SK-N-SH (cell line): ENCODE data around the gene STK40. TPM values are rescaled to one million over a fixed set of nuclear protein-coding genes. Genes with fewer than 3 reads are reported as not detected.

ENCODE experiments used
- CTCF ChIA-PET: fragments of 300-600, 350-600 bp; formaldehyde crosslinking; extraction: SDS; loops from one replicate; lab custom pipeline; 2021; lab: Yijun Ruan, JAX
- POLR2A ChIA-PET: fragments of 350-600 bp; sonication (Branson Sonifier 250); formaldehyde crosslinking; extraction: SDS; loops from one replicate; lab custom pipeline; 2020; ENCODE audit warnings: antibody characterized with exemption, inconsistent platforms; lab: Yijun Ruan, JAX
- DNase-seq: peaks from one replicate; pipeline ENCODE4 v3.0.0; 2012
- H2AFZ ChIP-seq: fragments of 200-600 bp; sonication (generic); 2 replicates; pipeline ENCODE4 v1.8.1; 2016; ENCODE audit warnings: antibody characterized with exemption, mild to moderate bottlenecking, low read depth
- H3F3A ChIP-seq: fragments of 200-600 bp; sonication (generic); replicated peaks from 2 replicates; pipeline ENCODE3; 2016; ENCODE audit warnings: antibody characterized with exemption, mild to moderate bottlenecking; ENCODE audit not compliant: insufficient read depth
- H3K27ac ChIP-seq, 2 experiments: fragments of 200-500 bp in 1 of 2; fragments of 200-600 bp in 1 of 2; sonication (Bioruptor generic) in 1 of 2; sonication (generic), shearing (Covaris generic) in 1 of 2; 2 replicates each; pipeline versions ENCODE4 v1.5.1 to v1.6.1; 2014 to 2016; ENCODE audit warnings: low read depth in 2 of 2, inconsistent platforms in 1 of 2, low read length in 1 of 2, mild to moderate bottlenecking in 1 of 2, mixed read lengths in 1 of 2
- H3K27me3 ChIP-seq: fragments of 200-600 bp; sonication (generic), shearing (Covaris generic); 2 replicates; pipeline ENCODE4 v1.6.1; 2016; ENCODE audit warnings: mixed run types; ENCODE audit not compliant: insufficient read depth
- H3K36me3 ChIP-seq, 2 experiments: fragments of 200-500 bp in 1 of 2; fragments of 200-600 bp in 1 of 2; sonication (Bioruptor generic) in 1 of 2; sonication (generic) in 1 of 2; replicated peaks in 1 of 2; 2 replicates each; pipeline versions ENCODE3 to v1.5.1; 2014 to 2016; ENCODE audit warnings: low read length in 1 of 2, mild to moderate bottlenecking in 1 of 2; ENCODE audit not compliant: insufficient read depth in 2 of 2, control insufficient read depth in 1 of 2
- H3K4me1 ChIP-seq, 2 experiments: fragments of 200-500 bp in 1 of 2; fragments of 200-600 bp in 1 of 2; sonication (Bioruptor generic) in 1 of 2; sonication (generic), shearing (Covaris generic) in 1 of 2; 2 replicates each; pipeline versions ENCODE4 v1.5.1 to v1.6.1; 2014 to 2016; ENCODE audit warnings: low read depth in 1 of 2, low read length in 1 of 2, mixed run types in 1 of 2; ENCODE audit not compliant: insufficient read depth in 2 of 2, control insufficient read depth in 1 of 2
- H3K4me2 ChIP-seq: fragments of 200-600 bp; sonication (generic), shearing (Covaris generic); 2 replicates; pipeline ENCODE4 v1.6.1; 2017; ENCODE audit warnings: mixed run types
- H3K4me3 ChIP-seq, 2 experiments: fragments of 200-500 bp in 1 of 2; fragments of 200-600 bp in 1 of 2; sonication (Bioruptor generic) in 1 of 2; sonication (generic), shearing (Covaris generic) in 1 of 2; 2 replicates each; pipeline versions ENCODE4 v1.5.1 to v1.8.1; 2014 to 2016; ENCODE audit warnings: low read depth in 2 of 2, inconsistent platforms in 1 of 2, low read length in 1 of 2, mild to moderate bottlenecking in 1 of 2, mixed read lengths in 1 of 2, moderate library complexity in 1 of 2
- H3K79me2 ChIP-seq: fragments of 200-600 bp; sonication (generic); 2 replicates; pipeline ENCODE4 v1.8.1; 2017; ENCODE audit warnings: mild to moderate bottlenecking; ENCODE audit not compliant: insufficient read depth
- H3K9ac ChIP-seq: fragments of 200-600 bp; sonication (generic); 2 replicates; pipeline ENCODE4 v1.6.1; 2017; ENCODE audit warnings: mixed run types
- H3K9me2 ChIP-seq: fragments of 200-600 bp; sonication (generic); 2 replicates; pipeline ENCODE4 v1.6.1; 2017; ENCODE audit warnings: mixed run types
- H3K9me3 ChIP-seq: fragments of 200-600 bp; sonication (generic); 2 replicates; pipeline ENCODE4 v1.6.1; 2017; ENCODE audit warnings: mixed run types, mild to moderate bottlenecking, moderate library complexity
- H4K20me1 ChIP-seq: fragments of 200-600 bp; sonication (generic); 2 replicates; pipeline ENCODE4 v1.6.1; 2017; ENCODE audit warnings: mild to moderate bottlenecking, mixed run types; ENCODE audit not compliant: insufficient read depth
- CHD2 ChIP-seq: fragments of 150-350 bp; IDR thresholded peaks from 2 replicates; pipeline ENCODE4 v1.6.1; 2018; ENCODE audit warnings: low read length; ENCODE audit not compliant: partially characterized antibody
- FOSL2 ChIP-seq: IDR thresholded peaks from 2 replicates; pipeline ENCODE4 v1.4.0; 2012; ENCODE audit warnings: low read depth, mild to moderate bottlenecking, moderate library complexity, borderline replicate concordance
- FOXJ3 ChIP-seq: sonication (generic); formaldehyde crosslinking; IDR thresholded peaks from 2 replicates; pipeline ENCODE4 v1.5.1; 2020; ENCODE audit warnings: mild to moderate bottlenecking, missing genetic modification reagents
- GABPA ChIP-seq: IDR thresholded peaks from 2 replicates; pipeline ENCODE4 v1.4.0; 2012; ENCODE audit warnings: low read depth, mild to moderate bottlenecking
- MAX ChIP-seq: IDR thresholded peaks from 2 replicates; pipeline ENCODE4 v1.4.0; 2012; ENCODE audit warnings: low read depth
- MEF2A ChIP-seq: IDR thresholded peaks from 2 replicates; pipeline ENCODE4 v1.4.0; 2012; ENCODE audit warnings: low read depth, borderline replicate concordance
- MXI1 ChIP-seq: IDR thresholded peaks from 2 replicates; pipeline ENCODE4 v1.6.1; 2012; ENCODE audit warnings: mild to moderate bottlenecking, low read depth, low read length, improper control_type of control experiment
- POLR2AphosphoS5 ChIP-seq: IDR thresholded peaks from 2 replicates; pipeline ENCODE4 v1.6.1; 2012; ENCODE audit warnings: low read depth, low read length
- RFX5 ChIP-seq: IDR thresholded peaks from 2 replicates; pipeline ENCODE4 v1.6.1; 2012; ENCODE audit warnings: mild to moderate bottlenecking, improper control_type of control experiment, low read length
- SMC3 ChIP-seq: IDR thresholded peaks from 2 replicates; pipeline ENCODE4 v1.6.1; 2012; ENCODE audit warnings: low read depth, low read length, improper control_type of control experiment
- TCF12 ChIP-seq: IDR thresholded peaks from 2 replicates; pipeline ENCODE4 v1.4.0; 2012
- WGBS: methylation state at CpG from one replicate; pipeline ENCODE4 v1.1.6; 2017; ENCODE audit warnings: low lambda C conversion rate; 5-methylcytosine and 5-hydroxymethylcytosine counted together
- polyA plus RNA-seq, 3 experiments: library from polyadenylated mRNA; depleted of rRNA; stranded (reverse); fragments of >200 nt; gene quantifications; 2 replicates each; pipeline ENCODE4 v1.2.3, GENCODE V29; 2012

Gene STK40
- polyA plus RNA-seq, 1 of the 3 experiments (the other 2 are of a cell fraction) = 43.3 TPM

DNA sequence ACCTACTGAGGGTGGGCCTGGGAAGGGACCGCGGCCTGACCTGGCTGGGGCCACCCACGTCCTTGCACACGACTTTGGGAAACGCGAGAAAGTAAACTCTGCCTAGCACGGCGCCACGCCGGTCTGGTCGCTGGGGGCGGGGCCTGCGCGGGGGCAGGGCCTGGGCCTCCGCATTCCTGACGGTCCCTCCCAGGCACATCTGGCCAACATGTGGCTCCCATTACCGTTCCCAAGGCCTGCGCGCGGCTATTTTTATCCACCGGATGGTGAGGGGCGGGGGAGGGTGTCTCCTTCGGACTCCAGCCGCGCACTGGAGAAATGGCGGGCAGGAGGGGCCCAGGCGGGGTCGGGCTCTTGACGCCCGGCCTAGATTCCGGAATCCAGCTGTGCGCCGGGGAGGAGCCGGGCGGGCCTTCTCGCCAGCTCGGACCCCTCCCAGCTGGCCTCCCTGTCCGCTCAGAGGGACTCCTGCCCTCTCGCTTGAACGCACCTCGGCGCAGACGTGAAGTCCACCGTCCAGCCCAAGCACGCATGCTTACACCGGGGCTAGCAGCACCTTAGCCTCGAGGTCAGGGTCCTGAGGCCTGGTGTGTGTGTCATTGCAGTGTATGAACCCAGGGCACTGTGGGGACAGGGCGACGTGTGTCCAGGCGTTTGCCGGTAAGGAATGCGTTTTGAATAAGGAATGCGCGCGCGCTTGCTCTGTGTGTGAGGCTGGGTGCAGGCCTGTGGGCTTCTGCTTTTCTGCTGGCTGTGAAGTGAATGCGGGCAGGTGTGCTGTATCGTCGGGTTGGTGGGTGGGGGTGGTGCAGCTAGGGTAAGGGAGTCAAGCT, 64.4 kb downstream of the STK40 start:
- 76% methylated on average over 33 of the region's 59 CpGs for WGBS
- Histone ChIP-seq H3K9ac (no peak overlapping the region), H3F3A (peaks cover 5% of the 10 kb centered on the region), H3K79me2 (peaks cover 18% of the 10 kb centered on the region; the same call in 1 of the 2 replicates), H3K4me1 (peaks cover 9 to 24% of the 10 kb centered on the region in 2 experiments; a peak in 1 of 4 replicates), H3K4me2 (peak overlapping the region; percentile 28; the same call in 1 of the 2 replicates), H2AFZ (no peak overlapping the region), H4K20me1 (0 out of 2 replicates have a peak, but pooled peaks cover 3% of the 10 kb centered on the region), H3K27me3 (no peaks in the 10 kb centered on the region), H3K36me3 (peaks cover 0 to 6% of the 10 kb centered on the region in 2 experiments), H3K9me3 (no peaks in the 10 kb centered on the region), H3K9me2 (no peaks in the 10 kb centered on the region), H3K27ac (peak overlapping the region; percentile 20 to 24; a peak in 2 of 4 replicates), H3K4me3 (no peak overlapping the region)
- TF ChIP-seq POLR2AphosphoS5 (peak; percentile 41; the same call in 1 of the 2 replicates), GABPA (no peak), FOXJ3 (CRISPR knock-in tag) (0 out of 2 replicates have a peak, but pooled peaks have one; percentile 38), MAX (0 out of 2 replicates have a peak, but pooled peaks have one; percentile 28), TCF12 (peak; percentile 70; the same call in 1 of the 2 replicates), FOSL2 (no peak), CHD2 (peak; percentile 43), MEF2A (peak; percentile 52; the same call in 1 of the 2 replicates)
- CTCF ChIA-PET = interaction anchor here (1.4 to 2.1 kb wide), 2 partner anchors 48 to 171 kb away, joined by 8 read pairs; partner anchors contain the start of gene TRAPPC3
- peak; percentile 91 for DNase-seq
- POLR2A ChIA-PET = interaction anchor here (0.9 kb wide), 1 partner anchor 64 kb away, joined by 3 read pairs; the partner anchor contains the start of gene STK40

DNA sequence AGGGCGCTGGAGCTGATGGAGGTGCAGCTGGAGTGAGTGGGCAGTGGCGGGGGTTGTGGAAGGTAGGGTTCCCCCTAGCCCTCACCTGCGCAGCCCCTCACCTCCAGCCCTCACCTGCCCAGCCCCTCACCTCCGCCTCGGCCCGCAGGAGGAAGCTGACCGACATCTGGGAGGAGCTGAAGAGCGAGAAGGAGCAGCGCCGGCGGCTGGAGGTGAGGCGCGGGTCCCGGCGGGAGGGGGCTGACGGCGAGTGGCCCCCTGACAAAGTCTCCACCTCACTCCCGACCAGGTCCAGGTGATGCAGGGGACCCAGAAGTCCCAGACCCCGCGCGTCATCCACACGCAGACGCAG, 65.0 kb downstream of the STK40 start:
- CTCF ChIA-PET = interaction anchor here (0.6 to 2.5 kb wide), 2 partner anchors 12 to 61 kb away, joined by 3 to 8 read pairs; no protein-coding TSS in a partner anchor
- H2AFZ ChIP-seq = no peak overlapping the region
- peaks cover 0 to 6% of the 10 kb centered on the region in 2 experiments for H3K36me3 ChIP-seq
- POLR2A ChIA-PET = no interaction called here
- H3K9me3 ChIP-seq = no peaks in the 10 kb centered on the region
- no peak overlapping the region for H3K9ac ChIP-seq
- H4K20me1 ChIP-seq = 0 out of 2 replicates have a peak, but pooled peaks cover 3% of the 10 kb centered on the region
- peaks cover 18% of the 10 kb centered on the region; the same call in 1 of the 2 replicates for H3K79me2 ChIP-seq
- 95% methylated on average over 22 of the region's 23 CpGs for WGBS
- H3F3A ChIP-seq = peaks cover 8% of the 10 kb centered on the region
- H3K27ac ChIP-seq = no peak overlapping the region; a peak in 1 of 4 replicates
- no peaks in the 10 kb centered on the region for H3K27me3 ChIP-seq
- H3K9me2 ChIP-seq = no peaks in the 10 kb centered on the region
- DNase-seq = no peak
- peaks cover 9 to 24% of the 10 kb centered on the region in 2 experiments; a peak in 1 of 4 replicates for H3K4me1 ChIP-seq
- no peak overlapping the region for H3K4me3 ChIP-seq
- TF ChIP-seq MXI1 = no peak
- no peak for TF ChIP-seq FOXJ3 (CRISPR knock-in tag)
- no peak for TF ChIP-seq MEF2A
- TF ChIP-seq RFX5 = no peak
- TF ChIP-seq SMC3 = no peak
- H3K4me2 ChIP-seq = no peak overlapping the region
